Fibroblast of the aortic adventitia (primary cell): ENCODE data around the gene CD247. TPM values are rescaled to one million over a fixed set of nuclear protein-coding genes. Genes with fewer than 3 reads are reported as not detected.
A peak's percentile ranks its signal among the peaks of the same experiment; 100 is the strongest.

ENCODE experiments used
- DNase-seq: peaks from one replicate; pipeline ENCODE4 v3.0.0-alpha.2; 2010; ENCODE audit warnings: low read depth
- H3K4me3 ChIP-seq: 2 replicates; pipeline ENCODE4 v1.5.1; 2011; ENCODE audit warnings: low read depth, mild to moderate bottlenecking, control low read depth, low read length, moderate library complexity
- CTCF ChIP-seq: IDR thresholded peaks from 2 replicates; pipeline ENCODE4 v1.5.1; 2011; ENCODE audit warnings: mild to moderate bottlenecking, low read length, control low read depth, inconsistent platforms; ENCODE audit not compliant: insufficient read depth
- total RNA-seq: library from RNA; depleted of rRNA; stranded (reverse); fragments of >200 nt; gene quantifications from 2 replicates; pipeline ENCODE4 v1.2.3, GENCODE V29; 2012; ENCODE audit warnings: low replicate concordance

Gene CD247
- total RNA-seq, 1 donor, result 0.18 TPM

DNA sequence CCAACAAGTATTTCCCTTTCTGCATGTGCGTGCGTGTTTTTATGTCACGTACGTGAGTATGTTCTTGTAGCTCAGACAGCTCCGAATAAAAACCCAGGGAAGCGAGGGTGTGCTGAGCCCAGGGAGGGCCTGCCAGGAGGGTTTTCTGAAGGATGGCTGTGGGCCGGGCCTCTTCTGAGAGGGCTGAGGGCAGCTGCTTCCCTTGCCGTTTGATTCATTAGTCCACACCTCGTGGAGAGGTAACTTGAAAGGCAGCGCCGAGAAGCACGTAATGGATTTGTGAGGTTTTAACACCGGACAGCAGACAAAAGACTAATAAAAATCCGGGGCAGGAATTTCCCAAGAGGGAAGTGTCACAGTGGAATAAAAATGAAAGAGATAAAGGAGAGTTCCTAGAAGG, 29.5 kb downstream of the CD247 start:
- no peak for DNase-seq
- H3K4me3 ChIP-seq, result no peak overlapping the region
- no peak for TF ChIP-seq CTCF

DNA sequence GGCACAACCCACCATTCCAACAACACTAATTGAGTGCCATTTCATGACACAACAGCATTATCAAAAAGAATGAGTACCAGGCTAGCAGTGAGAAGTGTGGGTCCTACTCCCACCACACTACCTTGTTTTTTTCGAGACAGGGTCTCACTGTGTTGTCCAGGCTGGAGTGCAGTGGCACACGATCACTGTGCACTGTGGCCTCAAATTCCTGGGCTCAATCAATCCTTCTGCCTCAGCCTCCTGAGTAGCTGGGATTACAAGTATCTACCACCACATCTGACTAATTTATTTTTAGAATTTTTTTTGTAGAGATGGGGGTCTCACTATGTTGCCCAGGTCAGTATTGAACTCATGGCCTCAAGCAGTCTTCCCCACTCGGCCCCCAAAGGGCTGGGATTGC, 30.7 kb downstream of the CD247 start:
- no peak for TF ChIP-seq CTCF
- no peak overlapping the region for H3K4me3 ChIP-seq
- DNase-seq, result no peak

DNA sequence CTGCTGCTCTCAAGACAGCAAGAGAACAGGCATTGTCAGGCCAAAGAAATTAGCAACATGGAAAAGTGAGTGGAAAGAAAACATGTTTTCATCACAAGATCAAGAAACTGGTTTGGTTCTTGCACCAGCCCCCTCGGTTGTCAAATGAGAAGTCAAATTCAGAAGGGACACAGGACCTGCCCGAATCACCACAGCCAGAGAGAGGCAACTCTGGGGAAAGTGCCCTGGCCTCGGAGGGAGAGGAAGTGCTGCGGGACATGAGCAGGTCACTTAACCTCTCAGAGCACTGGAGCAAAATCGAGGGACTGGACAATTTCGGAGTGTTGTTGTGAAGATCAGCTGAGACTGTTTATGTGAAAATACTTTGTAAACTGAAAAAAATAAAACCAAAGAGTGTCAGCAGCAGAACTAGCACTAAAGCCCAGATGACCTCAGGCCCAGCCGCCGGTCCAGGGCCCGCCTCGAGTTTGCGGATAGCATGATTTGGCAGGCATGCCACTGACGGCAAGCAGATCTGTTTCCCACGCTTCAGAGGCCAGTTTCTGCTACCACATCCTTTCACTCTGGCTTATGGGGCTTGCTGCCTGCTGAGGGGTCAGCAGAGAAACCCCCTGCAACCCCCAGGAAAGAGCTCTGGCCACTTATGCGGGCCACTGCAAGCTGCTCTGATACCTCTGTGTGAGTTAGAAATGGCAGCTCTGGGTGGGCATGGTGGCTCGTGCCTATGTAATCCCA, 32.1 kb downstream of the CD247 start:
- H3K4me3 ChIP-seq, result no peak overlapping the region
- peak; percentile 3 for DNase-seq
- TF ChIP-seq CTCF, result no peak

GRCh38 chr1:167484726-167485502, 33.4 kb downstream of the CD247 start:
- H3K4me3 ChIP-seq, result no peak overlapping the region
- TF ChIP-seq CTCF, result no peak
- DNase-seq, result no peak

DNA sequence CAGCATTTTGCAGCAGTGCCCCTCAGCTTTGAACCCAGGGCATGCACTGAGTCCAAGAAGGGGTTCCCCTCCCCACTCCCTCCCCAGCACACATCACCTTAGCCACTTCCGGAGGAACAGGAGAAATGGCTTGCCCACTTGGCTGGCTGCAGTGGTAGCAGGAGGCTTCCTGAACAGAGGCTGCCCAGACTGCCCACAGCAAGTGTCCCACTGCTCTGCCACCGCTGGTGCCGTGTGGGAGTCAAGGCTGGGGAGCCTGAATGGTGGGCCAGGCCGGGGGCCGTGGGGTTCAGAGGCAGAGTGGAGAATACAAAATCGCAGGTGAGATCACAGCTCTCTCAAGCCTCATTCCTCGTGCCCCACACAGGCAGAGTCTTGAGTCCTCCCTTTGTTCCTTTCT, 34.5 kb downstream of the CD247 start:
- DNase-seq, result no peak
- no peak for TF ChIP-seq CTCF
- no peak overlapping the region for H3K4me3 ChIP-seq

DNA sequence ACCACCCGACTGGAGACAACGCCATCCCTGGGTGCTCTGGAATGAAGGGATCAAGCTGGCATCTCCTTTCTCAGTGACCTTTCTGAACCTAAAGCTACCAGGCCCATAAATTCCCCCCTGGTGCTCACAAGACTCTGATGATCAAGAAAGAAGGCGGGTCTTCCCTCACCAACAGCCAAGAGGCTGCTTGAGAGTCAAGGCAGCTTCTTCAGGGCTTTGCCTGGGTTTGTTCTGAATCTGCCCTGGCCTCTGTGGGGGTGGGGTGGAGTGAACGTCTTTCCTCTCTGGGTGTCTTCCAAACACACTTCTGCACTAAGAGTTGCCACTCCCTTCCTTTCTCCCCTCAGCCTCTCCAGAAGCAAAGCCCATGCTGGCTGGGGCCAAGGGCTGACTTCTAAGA, 36.1 kb downstream of the CD247 start:
- no peak overlapping the region for H3K4me3 ChIP-seq
- no peak for TF ChIP-seq CTCF
- no peak for DNase-seq
